Kidney epithelial cell (primary cell): ENCODE results near the gene SCUBE1. TPM values are rescaled to one million over a fixed set of nuclear protein-coding genes. Genes with fewer than 3 reads are reported as not detected.
A peak's percentile ranks its signal among the peaks of the same experiment; 100 is the strongest.

Experiments used
- DNase-seq: peaks from one replicate; pipeline ENCODE4 v3.0.0-alpha.2; 2010; ENCODE audit warnings: low read depth
- H3K27me3 ChIP-seq: 2 replicates; pipeline ENCODE4 v1.6.0; 2011; ENCODE audit warnings: low read length; ENCODE audit not compliant: control insufficient read depth, insufficient read depth
- H3K36me3 ChIP-seq: 2 replicates; pipeline ENCODE4 v1.5.1; 2011; ENCODE audit warnings: low read length; ENCODE audit not compliant: control insufficient read depth, insufficient read depth
- H3K4me3 ChIP-seq: 2 replicates; pipeline ENCODE4 v1.5.1; 2011; ENCODE audit warnings: low read depth, mild to moderate bottlenecking, control low read depth, low read length
- CTCF ChIP-seq: IDR thresholded peaks from 2 replicates; pipeline ENCODE4 v1.5.1; 2011; ENCODE audit warnings: mild to moderate bottlenecking, moderate library complexity, low read length, control low read depth, inconsistent platforms; ENCODE audit not compliant: insufficient read depth, poor library complexity, severe bottlenecking
- total RNA-seq: library from RNA; depleted of rRNA; stranded (reverse); fragments of >200 nt; gene quantifications from 2 replicates; pipeline ENCODE4 v1.2.3, GENCODE V29; 2015

The SCUBE1 gene
- total RNA-seq, 1 donor from 2014 or later: 0.04 TPM

DNA sequence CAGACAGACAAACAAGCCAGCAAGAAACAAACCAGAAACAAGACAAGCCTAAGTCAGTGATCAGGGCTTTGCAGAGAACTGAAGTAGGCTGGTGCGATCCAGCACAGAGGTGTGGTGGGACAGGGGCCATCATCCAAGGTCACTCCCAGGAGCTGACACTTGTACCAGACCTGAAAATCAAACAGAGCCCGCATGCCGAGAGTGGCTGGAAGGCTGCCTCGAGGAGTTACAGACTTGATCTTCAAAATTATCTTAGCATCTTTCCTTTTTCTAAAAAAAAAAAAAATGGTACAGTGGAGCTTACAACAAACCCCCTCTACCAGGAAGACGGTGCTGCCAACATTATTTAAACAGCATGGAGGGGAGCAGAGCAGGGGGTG, 8.8 kb upstream of the SCUBE1 start:
- Histone ChIP-seq H3K27me3 (peaks cover 8% of the 10 kb centered on the region), H3K4me3 (no peak overlapping the region), H3K36me3 (no peaks in the 10 kb centered on the region)
- TF ChIP-seq CTCF: no peak
- no peak for DNase-seq

GRCh38 chr22:43349636-43350035, 6.5 kb upstream of the SCUBE1 start:
- Histone ChIP-seq H3K36me3 (no peaks in the 10 kb centered on the region), H3K4me3 (no peak overlapping the region), H3K27me3 (peaks cover 22% of the 10 kb centered on the region)
- no peak for DNase-seq
- no peak for TF ChIP-seq CTCF

- TF ChIP-seq CTCF: peak; percentile 67
- H3K36me3 ChIP-seq: no peaks in the 10 kb centered on the region
- no peak overlapping the region for H3K4me3 ChIP-seq
- no peak for DNase-seq
- H3K27me3 ChIP-seq: peaks cover 46% of the 10 kb centered on the region
Measured at GRCh38 chr22:43346521-43346929, 3.4 kb upstream of the SCUBE1 start.

- no peak for DNase-seq
- no peak for TF ChIP-seq CTCF
- peaks cover 51% of the 10 kb centered on the region for H3K27me3 ChIP-seq
Measured at GRCh38 chr22:43345761-43346301, 2.7 kb upstream of the SCUBE1 start.

DNA sequence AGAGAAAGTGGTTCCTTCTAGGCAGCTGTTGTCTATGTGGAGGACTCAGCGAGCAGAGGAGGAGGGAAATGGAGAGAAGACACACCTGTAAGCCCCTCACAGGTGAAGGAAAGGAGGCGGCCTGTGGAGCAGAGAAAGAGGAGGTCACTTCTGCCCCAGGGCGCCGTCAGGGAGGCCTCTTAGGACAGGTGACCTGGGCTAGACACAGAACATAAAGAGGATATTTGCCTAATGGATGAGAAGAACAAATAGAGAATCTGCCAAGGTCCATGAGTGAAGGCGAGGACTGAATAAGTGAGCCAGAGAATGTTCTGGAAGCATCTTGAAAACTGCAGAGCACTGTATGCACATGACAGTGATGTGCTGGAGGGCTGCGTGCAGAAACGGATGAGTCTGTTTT, 2.2 kb upstream of the SCUBE1 start:
- Histone ChIP-seq H3K27me3 (peaks cover 53% of the 10 kb centered on the region), H3K4me3 (no peak overlapping the region), H3K36me3 (no peaks in the 10 kb centered on the region)
- DNase-seq: no peak
- no peak for TF ChIP-seq CTCF

More at GRCh38 chr22:43345761-43346301, 2.7 kb upstream of the SCUBE1 start:
- Histone ChIP-seq H3K36me3 (no peaks in the 10 kb centered on the region), H3K4me3 (no peak overlapping the region)

DNA sequence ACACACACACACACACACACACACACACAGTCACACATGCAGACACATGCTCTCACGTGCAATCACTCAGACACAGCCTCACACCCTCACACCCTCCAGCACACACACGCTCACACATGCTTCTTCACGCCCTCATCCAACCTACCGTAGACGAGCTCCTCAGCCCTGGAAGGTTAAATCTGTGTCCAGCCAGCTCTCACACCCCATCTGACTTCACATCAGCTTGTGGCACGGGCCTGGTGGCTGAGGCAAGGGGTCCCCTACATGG, 1.3 kb upstream of the SCUBE1 start:
- no peaks in the 10 kb centered on the region for H3K36me3 ChIP-seq
- no peak overlapping the region for H3K4me3 ChIP-seq
- peaks cover 55% of the 10 kb centered on the region for H3K27me3 ChIP-seq
- TF ChIP-seq CTCF: no peak
- DNase-seq: no peak
